ENCODE measurements around the gene PTPRD. TPM values are rescaled to one million over a fixed set of nuclear protein-coding genes. Genes with fewer than 3 reads are reported as not detected.
A peak's percentile ranks its signal among the peaks of the same experiment; 100 is the strongest.

PTPRD gene
- total RNA-seq, 1 donor from 2014 or later = 109 TPM

DNA sequence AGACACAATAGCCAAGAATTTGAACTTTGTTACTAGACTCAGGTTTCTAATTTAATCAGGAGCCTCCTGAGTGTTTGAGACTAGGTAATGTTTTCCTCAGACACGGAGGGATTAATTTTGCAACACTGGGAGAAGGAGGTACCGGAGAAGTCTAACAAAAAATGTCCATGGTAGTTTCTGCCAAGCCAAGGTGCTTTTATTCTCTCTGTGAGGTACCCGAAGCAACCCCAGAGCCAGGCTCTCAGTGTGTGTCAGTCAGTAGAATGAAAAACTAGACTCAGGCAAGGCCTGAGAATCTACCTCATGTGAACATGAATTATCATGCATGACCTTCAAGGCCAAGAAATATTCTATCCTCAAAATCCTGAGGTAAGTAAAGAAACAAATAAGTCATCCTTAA is 1832.4 kb downstream of the PTPRD start:
- no peak overlapping the region for H3K4me3 Mint-ChIP-seq
- peaks cover 56% of the 10 kb centered on the region for H3K4me1 Mint-ChIP-seq
- H3K27me3 Mint-ChIP-seq (ENCODE audit: low read depth) = no peaks in the 10 kb centered on the region
- TF ChIP-seq, protein P1, sequence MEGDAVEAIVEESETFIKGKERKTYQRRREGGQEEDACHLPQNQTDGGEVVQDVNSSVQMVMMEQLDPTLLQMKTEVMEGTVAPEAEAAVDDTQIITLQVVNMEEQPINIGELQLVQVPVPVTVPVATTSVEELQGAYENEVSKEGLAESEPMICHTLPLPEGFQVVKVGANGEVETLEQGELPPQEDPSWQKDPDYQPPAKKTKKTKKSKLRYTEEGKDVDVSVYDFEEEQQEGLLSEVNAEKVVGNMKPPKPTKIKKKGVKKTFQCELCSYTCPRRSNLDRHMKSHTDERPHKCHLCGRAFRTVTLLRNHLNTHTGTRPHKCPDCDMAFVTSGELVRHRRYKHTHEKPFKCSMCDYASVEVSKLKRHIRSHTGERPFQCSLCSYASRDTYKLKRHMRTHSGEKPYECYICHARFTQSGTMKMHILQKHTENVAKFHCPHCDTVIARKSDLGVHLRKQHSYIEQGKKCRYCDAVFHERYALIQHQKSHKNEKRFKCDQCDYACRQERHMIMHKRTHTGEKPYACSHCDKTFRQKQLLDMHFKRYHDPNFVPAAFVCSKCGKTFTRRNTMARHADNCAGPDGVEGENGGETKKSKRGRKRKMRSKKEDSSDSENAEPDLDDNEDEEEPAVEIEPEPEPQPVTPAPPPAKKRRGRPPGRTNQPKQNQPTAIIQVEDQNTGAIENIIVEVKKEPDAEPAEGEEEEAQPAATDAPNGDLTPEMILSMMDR (IDR thresholded peaks at IDR 0.05; ENCODE audit: unreplicated experiment) = no peak
- no peak for DNase-seq (ENCODE audit: low spot score in 2 of 2, unreplicated experiment in 2 of 2)
- no peaks in the 10 kb centered on the region for H3K36me3 Mint-ChIP-seq
- peak overlapping the region; percentile 43 for H3K27ac Mint-ChIP-seq
- H3K9me3 Mint-ChIP-seq = no peaks in the 10 kb centered on the region

GRCh38 chr9:8779478-8779877 is 1833.3 kb downstream of the PTPRD start:
- H3K27ac Mint-ChIP-seq = peak overlapping the region; percentile 43
- no peak for DNase-seq (ENCODE audit: low spot score in 2 of 2, unreplicated experiment in 2 of 2)
- TF ChIP-seq, protein P1 (IDR thresholded peaks at IDR 0.05; ENCODE audit: unreplicated experiment) = no peak
- H3K27me3 Mint-ChIP-seq (ENCODE audit: low read depth) = no peaks in the 10 kb centered on the region
- H3K4me1 Mint-ChIP-seq = peaks cover 47% of the 10 kb centered on the region
- no peak overlapping the region for H3K4me3 Mint-ChIP-seq
- H3K9me3 Mint-ChIP-seq = no peaks in the 10 kb centered on the region
- no peaks in the 10 kb centered on the region for H3K36me3 Mint-ChIP-seq

- H3K4me3 Mint-ChIP-seq = no peak overlapping the region
- DNase-seq (ENCODE audit: low spot score in 2 of 2, unreplicated experiment in 2 of 2) = no peak
- no peaks in the 10 kb centered on the region for H3K27me3 Mint-ChIP-seq (ENCODE audit: low read depth)
- TF ChIP-seq, protein P1 (IDR thresholded peaks at IDR 0.05; ENCODE audit: unreplicated experiment) = no peak
- H3K27ac Mint-ChIP-seq = peak overlapping the region; percentile 74
- no peaks in the 10 kb centered on the region for H3K36me3 Mint-ChIP-seq
- H3K4me1 Mint-ChIP-seq = peaks cover 37% of the 10 kb centered on the region
- no peaks in the 10 kb centered on the region for H3K9me3 Mint-ChIP-seq
Measured at GRCh38 chr9:8778356-8778755, 1834.4 kb downstream of the PTPRD start.

DNA sequence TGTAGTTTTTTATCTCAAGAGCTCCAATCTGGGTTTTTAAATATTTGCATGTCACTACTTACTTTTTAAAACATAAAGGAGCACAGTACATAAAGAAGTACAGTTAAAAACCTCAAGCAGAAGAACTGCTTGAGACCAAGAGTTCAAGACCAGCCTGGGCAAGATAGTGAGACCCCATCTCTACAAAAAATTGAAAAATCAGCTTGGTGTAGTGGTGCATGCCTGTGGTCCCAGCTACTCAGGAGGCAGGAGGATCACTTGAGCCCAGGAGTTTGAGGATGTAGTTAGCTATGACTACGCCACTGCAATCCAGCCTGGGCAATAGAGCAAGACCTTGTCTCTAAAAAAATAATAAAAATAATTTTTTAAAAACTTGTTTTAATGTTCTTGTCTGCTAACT is 1840.5 kb downstream of the PTPRD start:
- Mint-ChIP-seq H3K4me3 (no peak overlapping the region), H3K27ac (no peak overlapping the region), H3K36me3 (no peaks in the 10 kb centered on the region), H3K4me1 (peaks cover 7% of the 10 kb centered on the region), H3K27me3 (ENCODE audit: low read depth) (no peaks in the 10 kb centered on the region), H3K9me3 (peaks cover 2% of the 10 kb centered on the region)
- DNase-seq (ENCODE audit: low spot score in 2 of 2, unreplicated experiment in 2 of 2) = no peak
- TF ChIP-seq, protein P1 (IDR thresholded peaks at IDR 0.05; ENCODE audit: unreplicated experiment) = no peak

DNA sequence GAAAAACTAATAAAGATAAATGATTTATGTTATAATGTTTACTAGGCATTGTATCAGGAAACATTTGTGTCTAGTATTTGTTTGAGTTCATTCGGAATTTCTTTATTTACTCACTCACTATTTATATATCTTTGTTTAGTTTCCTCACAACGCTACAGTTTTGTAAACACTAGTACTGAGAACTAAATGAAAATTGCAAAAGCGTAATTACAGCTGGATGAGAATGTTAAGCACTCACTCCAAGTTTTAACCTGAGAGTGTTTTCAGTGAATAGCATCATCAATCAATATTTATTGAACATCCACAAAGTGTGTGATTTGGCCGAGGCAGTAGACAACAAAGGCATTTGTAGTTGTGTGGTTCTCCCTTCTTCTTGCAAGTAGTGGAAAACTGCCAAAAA is 1843.6 kb downstream of the PTPRD start:
- H3K4me1 Mint-ChIP-seq = peaks cover 9% of the 10 kb centered on the region

More for the DNA sequence above, 1843.6 kb downstream of the PTPRD start:
- Mint-ChIP-seq H3K4me3 (no peak overlapping the region), H3K36me3 (no peaks in the 10 kb centered on the region), H3K27me3 (ENCODE audit: low read depth) (no peaks in the 10 kb centered on the region), H3K9me3 (peaks cover 3% of the 10 kb centered on the region), H3K27ac (no peak overlapping the region)
- TF ChIP-seq, protein P1 (IDR thresholded peaks at IDR 0.05; ENCODE audit: unreplicated experiment) = no peak
- DNase-seq (ENCODE audit: low spot score in 2 of 2, unreplicated experiment in 2 of 2) = no peak

All from mesothelial cell of epicardium (in vitro differentiated cells).